GM23338 (cell line): ENCODE measurements around the gene PAN2. TPM values are rescaled to one million over a fixed set of nuclear protein-coding genes. Genes with fewer than 3 reads are reported as not detected.

Experiments used
- ATAC-seq: fragments of 200-7000 bp; cut with Tn5 transposase; 3 replicates; pipeline ENCODE4 v1.9.1; 2020
- DNase-seq: peaks from one replicate; pipeline ENCODE4 v3.0.0-alpha.2; 2015; ENCODE audit warnings: low spot score
- H2AFZ ChIP-seq: fragments of 200-600 bp; sonication (generic); 2 replicates; pipeline ENCODE4 v1.8.0; 2016; ENCODE audit warnings: antibody characterized with exemption, mild to moderate bottlenecking, moderate library complexity
- H3F3A ChIP-seq: fragments of 200-600 bp; sonication (generic); replicated peaks from 2 replicates; pipeline ENCODE4 v1.8.0; 2017; ENCODE audit warnings: antibody characterized with exemption, mixed run types, low read depth
- H3K27ac ChIP-seq: fragments of 200-600 bp; sonication (generic); 2 replicates; pipeline ENCODE4 v1.6.1; 2016; ENCODE audit warnings: low read depth
- H3K27me3 ChIP-seq: fragments of 200-600 bp; sonication (generic); 2 replicates; pipeline ENCODE4 v1.8.0; 2016; ENCODE audit warnings: mild to moderate bottlenecking, mixed run types, moderate library complexity; ENCODE audit not compliant: insufficient read depth
- H3K36me3 ChIP-seq: fragments of 200-600 bp; sonication (generic); 2 replicates; pipeline ENCODE4 v1.8.0; 2016; ENCODE audit warnings: mild to moderate bottlenecking; ENCODE audit not compliant: insufficient read depth
- H3K4me1 ChIP-seq: fragments of 200-600 bp; sonication (generic); 2 replicates; pipeline ENCODE4 v1.8.0; 2016; ENCODE audit warnings: mild to moderate bottlenecking, moderate library complexity; ENCODE audit not compliant: insufficient read depth
- H3K4me2 ChIP-seq: fragments of 200-600 bp; sonication (generic); 2 replicates; pipeline ENCODE4 v1.7.1; 2017; ENCODE audit warnings: mixed run types
- H3K4me3 ChIP-seq: fragments of 200-600 bp; sonication (generic); 2 replicates; pipeline ENCODE4 v1.6.1; 2016; ENCODE audit warnings: mixed run types
- H3K79me2 ChIP-seq: fragments of 200-600 bp; sonication (generic); replicated peaks from 2 replicates; pipeline ENCODE4 v1.8.0; 2017; ENCODE audit warnings: mild to moderate bottlenecking; ENCODE audit not compliant: insufficient read depth
- H3K9me2 ChIP-seq: fragments of 200-600 bp; sonication (generic); 2 replicates; pipeline ENCODE4 v1.8.0; 2017; ENCODE audit not compliant: insufficient read depth
- H4K20me1 ChIP-seq: fragments of 200-600 bp; sonication (generic); replicated peaks from 2 replicates; pipeline ENCODE4 v1.8.0; 2017; ENCODE audit warnings: mild to moderate bottlenecking; ENCODE audit not compliant: insufficient read depth
- H3K27ac Mint-ChIP-seq: 2 replicates; pipeline ENCODE4 v1.8.0; 2020; ENCODE audit warnings: inconsistent platforms, mild to moderate bottlenecking, moderate library complexity, mixed read lengths
- H3K27me3 Mint-ChIP-seq: 3 replicates; pipeline ENCODE4 v1.8.0; 2022; ENCODE audit warnings: low read depth, mild to moderate bottlenecking, moderate library complexity, mixed read lengths, inconsistent platforms; ENCODE audit not compliant: insufficient read depth, poor library complexity
- H3K36me3 Mint-ChIP-seq: 3 replicates; pipeline ENCODE4 v1.8.0; 2021; ENCODE audit warnings: low read depth, mild to moderate bottlenecking, inconsistent platforms, moderate library complexity, mixed read lengths
- H3K4me1 Mint-ChIP-seq: 3 replicates; pipeline ENCODE4 v1.8.0; 2020; ENCODE audit warnings: mild to moderate bottlenecking, inconsistent platforms, mixed read lengths
- H3K4me3 Mint-ChIP-seq: 3 replicates; pipeline ENCODE4 v1.8.0; 2021; ENCODE audit warnings: moderate library complexity, mild to moderate bottlenecking, inconsistent platforms, mixed read lengths
- H3K9me3 Mint-ChIP-seq: 3 replicates; pipeline ENCODE4 v1.8.0; 2020; ENCODE audit warnings: moderate library complexity, mild to moderate bottlenecking, inconsistent platforms, mixed read lengths
- CREB1 ChIP-seq: fragments of 250-450 bp; sonication (Bioruptor Pico); IDR thresholded peaks from 2 replicates; pipeline ENCODE4 v1.5.0; 2020; ENCODE audit warnings: low read depth, mild to moderate bottlenecking, moderate library complexity
- CTCF ChIP-seq, 2 experiments: fragments of 200-600 bp in 1 of 2; sonication (generic) in 1 of 2; conservative IDR thresholded peaks; 2 replicates each; pipeline versions ENCODE4 v1.5.1 to v1.6.1; 2016 to 2017; ENCODE audit warnings: antibody characterized with exemption in 2 of 2, low read depth in 2 of 2, mild to moderate bottlenecking in 2 of 2, moderate library complexity in 1 of 2
- ETS1 ChIP-seq: IDR thresholded peaks from 2 replicates; pipeline ENCODE4 v1.6.1; 2016; ENCODE audit warnings: antibody characterized with exemption
- EZH2 ChIP-seq: fragments of 200-600 bp; sonication (generic); IDR thresholded peaks from one replicate; pipeline ENCODE4 v1.8.0; 2017; ENCODE audit warnings: antibody characterized with exemption, mild to moderate bottlenecking, low read depth; ENCODE audit not compliant: unreplicated experiment
- EZH2phosphoT487 ChIP-seq: fragments of 200-600 bp; sonication (generic); IDR thresholded peaks from one replicate; pipeline ENCODE4 v1.8.1; 2018; ENCODE audit warnings: antibody characterized with exemption; ENCODE audit not compliant: unreplicated experiment
- JUNB ChIP-seq: IDR thresholded peaks from one replicate; pipeline ENCODE4 v1.6.1; 2016; ENCODE audit warnings: antibody characterized with exemption; ENCODE audit not compliant: unreplicated experiment
- NANOG ChIP-seq: IDR thresholded peaks from 2 replicates; pipeline ENCODE4 v1.6.1; 2016; ENCODE audit warnings: antibody characterized with exemption, borderline replicate concordance
- STAT1 ChIP-seq: IDR thresholded peaks from one replicate; pipeline ENCODE4 v1.6.1; 2016; ENCODE audit warnings: antibody characterized with exemption; ENCODE audit not compliant: unreplicated experiment
- polyA plus RNA-seq: library from polyadenylated mRNA; unstranded; fragments of >200 nt; fragmentation: Nextera tagmentation; extraction: Ambion mirVana; gene quantifications from 2 replicates; pipeline ENCODE4 v1.2.1, GENCODE V29; 2016
- total RNA-seq: library from RNA; depleted of rRNA; stranded (reverse); fragments of >200 nt; shearing (Covaris generic); gene quantifications from 2 replicates; pipeline ENCODE4 v1.2.3, GENCODE V29; 2014
- TF ChIP-seq, protein P1 (sequence below): fragments of 250-450 bp; sonication (Bioruptor Pico); IDR thresholded peaks from 2 replicates; pipeline ENCODE4 v1.5.0; 2020; ENCODE audit warnings: mild to moderate bottlenecking, moderate library complexity

PAN2 gene
- total and polyA plus RNA-seq, 2 experiments from 2014 or later = 11.5 to 27.2 TPM

- H2AFZ ChIP-seq = no peak overlapping the region
- peaks cover 6% of the 10 kb centered on the region; the same call in 1 of the 2 replicates for H3K4me1 ChIP-seq
- ATAC-seq = no peak
- Mint-ChIP-seq H3K9me3 (peaks cover 16% of the 10 kb centered on the region; the same call in 2 of the 3 replicates), H3K36me3 (no peaks in the 10 kb centered on the region), H3K4me3 (no peak overlapping the region), H3K4me1 (peaks cover 11% of the 10 kb centered on the region; the same call in 2 of the 3 replicates), H3K27ac (no peak overlapping the region), H3K27me3 (peaks cover 7% of the 10 kb centered on the region)
- H3K27me3 ChIP-seq = no peaks in the 10 kb centered on the region
- TF ChIP-seq CTCF (conservative IDR thresholded peaks at IDR 0.05; ENCODE audit: low read depth in 2 of 2) (no peak), STAT1 (no peak), ETS1 (no peak), NANOG (no peak), CREB1 (CRISPR knock-in tag) (no peak), JUNB (no peak), EZH2phosphoT487 (no peak), EZH2 (no peak)
- TF ChIP-seq, protein P1, sequence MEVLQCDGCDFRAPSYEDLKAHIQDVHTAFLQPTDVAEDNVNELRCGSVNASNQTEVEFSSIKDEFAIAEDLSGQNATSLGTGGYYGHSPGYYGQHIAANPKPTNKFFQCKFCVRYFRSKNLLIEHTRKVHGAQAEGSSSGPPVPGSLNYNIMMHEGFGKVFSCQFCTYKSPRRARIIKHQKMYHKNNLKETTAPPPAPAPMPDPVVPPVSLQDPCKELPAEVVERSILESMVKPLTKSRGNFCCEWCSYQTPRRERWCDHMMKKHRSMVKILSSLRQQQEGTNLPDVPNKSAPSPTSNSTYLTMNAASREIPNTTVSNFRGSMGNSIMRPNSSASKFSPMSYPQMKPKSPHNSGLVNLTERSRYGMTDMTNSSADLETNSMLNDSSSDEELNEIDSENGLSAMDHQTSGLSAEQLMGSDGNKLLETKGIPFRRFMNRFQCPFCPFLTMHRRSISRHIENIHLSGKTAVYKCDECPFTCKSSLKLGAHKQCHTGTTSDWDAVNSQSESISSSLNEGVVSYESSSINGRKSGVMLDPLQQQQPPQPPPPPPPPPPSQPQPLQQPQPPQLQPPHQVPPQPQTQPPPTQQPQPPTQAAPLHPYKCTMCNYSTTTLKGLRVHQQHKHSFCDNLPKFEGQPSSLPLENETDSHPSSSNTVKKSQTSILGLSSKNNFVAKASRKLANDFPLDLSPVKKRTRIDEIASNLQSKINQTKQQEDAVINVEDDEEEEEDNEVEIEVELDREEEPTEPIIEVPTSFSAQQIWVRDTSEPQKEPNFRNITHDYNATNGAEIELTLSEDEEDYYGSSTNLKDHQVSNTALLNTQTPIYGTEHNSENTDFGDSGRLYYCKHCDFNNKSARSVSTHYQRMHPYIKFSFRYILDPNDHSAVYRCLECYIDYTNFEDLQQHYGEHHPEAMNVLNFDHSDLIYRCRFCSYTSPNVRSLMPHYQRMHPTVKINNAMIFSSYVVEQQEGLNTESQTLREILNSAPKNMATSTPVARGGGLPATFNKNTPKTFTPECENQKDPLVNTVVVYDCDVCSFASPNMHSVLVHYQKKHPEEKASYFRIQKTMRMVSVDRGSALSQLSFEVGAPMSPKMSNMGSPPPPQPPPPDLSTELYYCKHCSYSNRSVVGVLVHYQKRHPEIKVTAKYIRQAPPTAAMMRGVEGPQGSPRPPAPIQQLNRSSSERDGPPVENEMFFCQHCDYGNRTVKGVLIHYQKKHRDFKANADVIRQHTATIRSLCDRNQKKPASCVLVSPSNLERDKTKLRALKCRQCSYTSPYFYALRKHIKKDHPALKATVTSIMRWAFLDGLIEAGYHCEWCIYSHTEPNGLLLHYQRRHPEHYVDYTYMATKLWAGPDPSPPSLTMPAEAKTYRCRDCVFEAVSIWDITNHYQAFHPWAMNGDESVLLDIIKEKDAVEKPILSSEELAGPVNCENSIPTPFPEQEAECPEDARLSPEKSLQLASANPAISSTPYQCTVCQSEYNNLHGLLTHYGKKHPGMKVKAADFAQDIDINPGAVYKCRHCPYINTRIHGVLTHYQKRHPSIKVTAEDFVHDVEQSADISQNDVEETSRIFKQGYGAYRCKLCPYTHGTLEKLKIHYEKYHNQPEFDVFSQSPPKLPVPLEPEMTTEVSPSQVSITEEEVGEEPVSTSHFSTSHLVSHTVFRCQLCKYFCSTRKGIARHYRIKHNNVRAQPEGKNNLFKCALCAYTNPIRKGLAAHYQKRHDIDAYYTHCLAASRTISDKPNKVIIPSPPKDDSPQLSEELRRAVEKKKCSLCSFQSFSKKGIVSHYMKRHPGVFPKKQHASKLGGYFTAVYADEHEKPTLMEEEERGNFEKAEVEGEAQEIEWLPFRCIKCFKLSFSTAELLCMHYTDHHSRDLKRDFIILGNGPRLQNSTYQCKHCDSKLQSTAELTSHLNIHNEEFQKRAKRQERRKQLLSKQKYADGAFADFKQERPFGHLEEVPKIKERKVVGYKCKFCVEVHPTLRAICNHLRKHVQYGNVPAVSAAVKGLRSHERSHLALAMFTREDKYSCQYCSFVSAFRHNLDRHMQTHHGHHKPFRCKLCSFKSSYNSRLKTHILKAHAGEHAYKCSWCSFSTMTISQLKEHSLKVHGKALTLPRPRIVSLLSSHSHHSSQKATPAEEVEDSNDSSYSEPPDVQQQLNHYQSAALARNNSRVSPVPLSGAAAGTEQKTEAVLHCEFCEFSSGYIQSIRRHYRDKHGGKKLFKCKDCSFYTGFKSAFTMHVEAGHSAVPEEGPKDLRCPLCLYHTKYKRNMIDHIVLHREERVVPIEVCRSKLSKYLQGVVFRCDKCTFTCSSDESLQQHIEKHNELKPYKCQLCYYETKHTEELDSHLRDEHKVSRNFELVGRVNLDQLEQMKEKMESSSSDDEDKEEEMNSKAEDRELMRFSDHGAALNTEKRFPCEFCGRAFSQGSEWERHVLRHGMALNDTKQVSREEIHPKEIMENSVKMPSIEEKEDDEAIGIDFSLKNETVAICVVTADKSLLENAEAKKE = no peak
- H3K79me2 ChIP-seq = no peaks in the 10 kb centered on the region
- DNase-seq = no peak
- H4K20me1 ChIP-seq = no peaks in the 10 kb centered on the region
- no peaks in the 10 kb centered on the region for H3K36me3 ChIP-seq
- no peaks in the 10 kb centered on the region for H3F3A ChIP-seq
- no peak overlapping the region for H3K27ac ChIP-seq
- no peaks in the 10 kb centered on the region for H3K9me2 ChIP-seq
- no peak overlapping the region for H3K4me3 ChIP-seq
- H3K4me2 ChIP-seq = no peak overlapping the region
Observed at GRCh38 chr12:56374726-56375597, 41.2 kb upstream of the PAN2 start.
